KBM-7 (cell line): ENCODE results near the gene PER3.
"Not testable (repeated sequence)": the region's sequence is repeated elsewhere in the genome, so short reads cannot be mapped to it uniquely, and the experiment has no call there.

ENCODE experiments used
- DNase-seq: peaks from one replicate; pipeline ENCODE4 v3.0.0-alpha.2; 2015
- in situ Hi-C: fragments of 300-500 bp; cut with MboI; formaldehyde crosslinking; loops from 2 replicates; pipeline ENCODE4 v1.14.3; 2020; ENCODE audit warnings: low sequenced_read_pairs, low pct_unique_long_range_greater_than_20kb, mixed read lengths

The PER3 gene

DNA sequence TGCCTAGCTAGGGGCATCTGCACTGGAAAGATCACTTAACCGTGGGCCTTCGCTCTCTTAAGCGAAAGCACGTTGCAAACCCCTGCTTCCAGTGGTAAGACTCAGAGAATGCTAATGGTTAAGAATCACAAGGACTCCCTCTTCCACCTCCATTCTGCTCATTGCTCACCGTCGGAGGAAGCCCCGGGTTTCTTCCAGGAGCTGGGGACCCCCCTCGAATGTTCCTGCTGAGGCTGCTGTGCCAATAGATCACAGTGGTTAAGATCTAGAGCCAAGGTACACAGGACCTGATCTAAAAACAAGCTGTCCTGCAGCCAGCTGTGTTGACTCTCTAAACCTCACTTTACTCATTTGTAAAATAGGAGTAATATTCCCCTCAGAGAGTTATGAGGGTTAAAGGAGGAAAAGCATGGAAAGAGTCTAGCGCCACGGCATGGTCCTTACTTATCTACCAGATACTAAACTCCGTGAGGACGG lies 12.2 kb upstream of the PER3 start:
- DNase-seq: no peak
- in situ Hi-C loops: no loop called here

GRCh38 chr1:7777591-7777990 lies 6.5 kb upstream of the PER3 start:
- in situ Hi-C loops: no loop called here
- no peak for DNase-seq

GRCh38 chr1:7778133-7778628 lies 5.9 kb upstream of the PER3 start:
- DNase-seq: no peak
- in situ Hi-C loops: no loop called here

DNA sequence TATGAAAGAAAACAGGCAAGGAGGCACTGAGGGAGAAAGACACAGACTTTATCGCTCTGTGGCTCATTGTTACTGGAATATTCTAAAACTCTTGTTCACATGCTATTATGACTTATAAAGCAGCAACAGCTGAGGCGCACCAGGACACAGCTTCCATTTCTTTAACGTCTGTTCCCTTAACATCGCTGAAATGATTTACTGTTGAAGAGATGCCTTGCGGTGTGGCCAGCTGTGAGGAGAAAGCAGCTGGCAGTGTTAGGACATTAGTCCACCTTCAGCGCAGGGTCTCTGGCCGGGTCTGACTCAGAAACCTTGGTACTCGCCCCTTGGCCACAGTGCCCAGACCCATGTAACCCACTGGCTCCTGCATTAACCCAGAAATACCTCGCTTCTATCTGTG lies 3.1 kb upstream of the PER3 start:
- no peak for DNase-seq
- in situ Hi-C loops: no loop called here

- DNase-seq: peak; percentile 30
- in situ Hi-C loops: no loop called here
Measured at GRCh38 chr1:7781501-7781900, 2.6 kb upstream of the PER3 start.

DNA sequence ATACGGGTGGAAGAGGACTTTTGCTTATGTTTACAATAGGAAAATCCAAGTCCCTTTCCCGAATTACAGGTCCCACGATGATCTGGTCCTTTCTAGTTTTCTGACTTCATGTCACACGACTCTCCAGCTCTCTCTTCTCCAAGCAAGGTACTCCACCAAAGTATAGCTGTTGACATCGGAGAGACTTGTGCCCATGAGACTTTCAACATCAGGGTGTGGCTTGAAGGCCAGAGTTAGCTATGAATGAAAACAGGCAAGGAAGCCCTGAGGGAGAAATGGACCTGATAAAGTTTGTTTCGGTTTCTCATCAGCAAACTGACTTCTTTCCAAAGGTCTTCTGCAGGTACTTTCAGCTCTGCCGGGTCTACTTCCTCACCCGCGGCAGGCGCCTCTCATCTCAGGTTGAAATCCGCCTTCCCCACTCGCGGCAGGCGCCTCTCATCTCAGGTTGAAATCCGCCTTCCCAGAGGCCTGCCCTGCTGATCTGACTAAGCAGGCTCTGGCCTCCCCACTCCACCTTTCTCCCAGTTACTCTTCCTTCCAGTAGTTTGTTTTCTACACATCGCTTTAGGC lies 2.1 kb upstream of the PER3 start:
- in situ Hi-C loops: no loop called here
- DNase-seq: no peak

DNA sequence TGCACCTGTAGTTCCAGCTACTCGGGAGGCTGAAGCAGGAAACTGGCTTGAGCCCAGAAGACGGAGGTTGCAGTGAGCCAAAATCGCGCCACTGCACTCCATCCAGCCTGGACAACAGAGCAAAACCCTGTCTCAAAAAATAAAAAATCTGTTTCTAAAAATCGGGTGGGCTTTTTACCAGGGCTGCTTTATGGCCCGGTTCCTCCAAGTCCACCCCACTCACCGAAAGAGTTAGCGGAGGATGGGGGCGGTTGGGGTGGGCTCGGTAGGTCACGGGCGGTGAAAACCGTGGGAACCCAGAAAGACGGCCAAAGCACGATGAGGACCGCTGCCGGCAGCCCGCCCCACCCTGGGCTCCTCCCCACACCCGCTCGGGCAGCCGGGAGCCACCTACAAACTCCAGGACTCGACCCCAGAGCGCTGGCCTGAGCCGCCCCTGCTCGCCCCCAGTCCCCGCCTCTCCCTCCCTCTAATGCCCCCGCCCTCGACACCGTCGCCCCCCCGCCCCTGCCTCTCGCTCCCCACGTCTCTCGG lies 846 bp upstream of the PER3 start:
- in situ Hi-C loops: no loop called here
- peak; percentile 11 for DNase-seq

DNA sequence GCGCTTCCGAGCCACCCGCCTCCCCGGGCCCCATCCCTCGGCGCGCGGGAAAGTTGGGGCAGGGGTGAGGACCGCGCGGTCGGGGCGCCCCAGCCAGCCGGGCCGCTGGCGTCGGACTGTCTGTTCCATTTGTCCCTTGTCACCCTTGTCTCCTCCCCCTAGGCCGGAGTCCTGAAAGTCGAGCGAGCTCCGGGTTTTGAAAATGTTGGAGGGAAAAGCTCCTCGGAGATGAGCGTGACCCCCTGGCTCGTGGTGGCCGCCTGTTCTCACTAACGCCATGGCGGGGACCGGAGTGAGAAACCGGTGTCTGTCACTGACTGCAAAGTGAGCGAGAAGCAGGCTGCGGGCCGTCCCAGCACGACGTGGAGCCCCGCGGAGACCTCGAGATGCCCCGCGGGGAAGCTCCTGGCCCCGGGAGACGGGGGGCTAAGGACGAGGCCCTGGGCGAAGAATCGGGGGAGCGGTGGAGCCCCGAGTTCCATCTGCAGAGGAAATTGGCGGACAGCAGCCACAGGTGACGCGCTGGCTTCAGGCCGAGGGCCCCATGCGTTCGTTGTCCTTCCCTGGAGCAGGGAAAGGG lies 491 bp downstream of the PER3 start:
- in situ Hi-C loops: no loop called here
- DNase-seq: no peak

DNA sequence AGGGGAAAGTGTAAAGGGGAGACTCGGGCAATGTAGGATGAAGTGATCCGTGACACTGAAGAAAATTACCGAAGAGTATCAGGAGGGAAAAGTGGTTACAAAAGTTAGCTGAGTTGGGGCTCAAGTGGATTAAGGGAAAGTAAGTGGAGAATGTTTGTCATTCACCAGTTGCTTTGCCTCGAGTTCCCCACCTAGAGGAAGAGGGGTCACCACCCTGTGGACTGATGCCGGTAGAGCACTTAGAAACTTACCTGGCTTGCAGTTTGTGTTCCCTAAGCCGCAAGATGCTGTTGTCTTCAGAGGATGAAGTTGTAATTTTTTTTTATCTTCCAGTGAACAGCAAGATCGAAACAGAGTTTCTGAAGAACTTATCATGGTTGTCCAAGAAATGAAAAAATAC lies 1.0 kb downstream of the PER3 start:
- in situ Hi-C loops: no loop called here
- no peak for DNase-seq

GRCh38 chr1:7786795-7787194 lies 2.7 kb downstream of the PER3 start:
- peak; percentile 44 for DNase-seq
- in situ Hi-C loops: no loop called here

- in situ Hi-C loops: no loop called here
- DNase-seq: no peak
Measured at GRCh38 chr1:7789828-7790227, 5.7 kb downstream of the PER3 start.

DNA sequence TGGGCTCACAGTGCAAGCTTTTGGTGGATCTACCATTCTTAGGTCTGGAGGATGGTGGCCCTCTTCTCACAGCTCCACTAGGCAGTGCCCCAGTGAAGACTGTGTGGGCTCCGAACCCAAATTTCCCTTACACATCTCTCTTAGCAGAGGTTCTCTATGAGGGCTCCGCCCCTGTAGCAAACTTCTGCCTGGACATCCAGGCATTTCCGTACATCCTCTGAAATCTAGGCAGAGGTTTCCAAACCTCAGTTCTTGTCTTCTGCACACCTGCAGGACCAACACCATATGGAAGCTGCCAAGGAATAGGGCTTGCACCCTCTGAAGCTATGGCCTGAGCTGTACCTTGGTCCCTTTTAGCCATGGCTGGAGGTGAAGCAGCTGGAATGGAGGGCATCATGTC lies 6.9 kb downstream of the PER3 start:
- in situ Hi-C loops, DNase-seq: not testable (repeated sequence)

DNA sequence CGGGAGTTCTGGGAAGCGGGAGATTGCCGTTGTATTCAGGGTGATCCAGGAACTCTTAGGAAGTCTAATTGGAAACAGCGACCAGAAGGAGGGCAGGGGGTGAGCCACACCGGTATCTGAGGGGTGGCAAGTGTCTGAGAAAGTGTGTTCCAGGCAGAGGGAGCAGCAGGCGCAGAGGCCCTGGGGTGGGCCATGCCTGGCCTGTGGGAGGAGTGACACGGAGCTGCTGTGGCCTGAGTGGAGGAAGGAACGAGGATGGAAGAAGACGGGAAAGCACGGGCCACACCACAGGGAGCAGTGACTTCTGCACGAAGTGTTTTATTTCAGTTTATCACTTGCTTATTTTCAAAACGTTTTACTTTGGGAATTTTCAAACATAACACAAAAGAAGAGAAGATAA lies 11.3 kb downstream of the PER3 start:
- no peak for DNase-seq
- in situ Hi-C loops: no loop called here

DNA sequence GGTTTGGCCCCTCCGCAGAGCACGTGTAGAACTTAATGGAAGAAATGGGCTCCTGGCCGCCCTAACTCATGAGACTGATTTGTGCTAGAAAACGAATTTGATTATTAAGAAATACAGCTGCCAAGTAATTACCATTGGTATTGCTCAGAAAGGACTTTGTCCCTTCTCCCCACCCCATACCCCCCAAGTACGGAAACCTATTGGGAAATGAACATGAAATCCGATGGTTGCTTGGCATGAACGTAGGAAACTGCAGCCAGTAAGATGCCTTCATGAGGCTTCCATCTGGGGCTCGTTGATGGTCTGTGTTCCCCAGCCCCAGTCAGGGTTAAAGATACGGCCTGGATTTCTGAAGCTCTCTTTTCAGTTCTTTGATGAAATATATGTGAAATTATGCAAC lies 21.4 kb downstream of the PER3 start:
- in situ Hi-C loops: no loop called here
- DNase-seq: no peak

DNA sequence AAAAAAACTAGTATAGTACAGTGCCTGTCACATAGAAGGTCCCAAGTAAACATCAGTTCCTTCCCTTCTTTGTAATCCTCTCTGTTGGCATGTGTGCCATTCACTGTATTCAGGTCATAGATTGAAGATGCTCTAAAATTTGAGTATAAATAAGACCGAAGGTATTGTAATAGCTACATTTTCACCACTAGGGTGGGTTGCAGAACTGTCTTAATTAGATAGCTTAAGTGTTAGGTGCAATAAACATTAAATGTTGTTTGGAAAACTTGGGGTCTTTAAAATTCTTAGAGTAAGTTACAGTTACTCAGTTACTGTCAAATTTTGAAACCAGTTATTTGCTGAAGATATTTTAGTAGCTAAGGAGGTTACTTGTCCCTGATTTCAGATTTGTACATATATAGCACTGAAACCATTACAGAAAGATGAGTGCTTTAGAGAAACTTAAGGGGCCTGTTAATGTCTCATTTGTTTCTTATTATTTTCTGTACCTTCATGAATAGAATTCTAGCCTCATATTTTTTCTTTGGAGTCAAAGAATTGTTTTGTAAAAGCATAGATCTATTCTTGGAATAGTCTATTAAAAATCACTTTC lies 24.3 kb downstream of the PER3 start:
- in situ Hi-C loops: no loop called here
- DNase-seq: peak; percentile 44

- in situ Hi-C loops: no loop called here
- DNase-seq: no peak
Measured at GRCh38 chr1:7809742-7810141, 25.7 kb downstream of the PER3 start.

DNA sequence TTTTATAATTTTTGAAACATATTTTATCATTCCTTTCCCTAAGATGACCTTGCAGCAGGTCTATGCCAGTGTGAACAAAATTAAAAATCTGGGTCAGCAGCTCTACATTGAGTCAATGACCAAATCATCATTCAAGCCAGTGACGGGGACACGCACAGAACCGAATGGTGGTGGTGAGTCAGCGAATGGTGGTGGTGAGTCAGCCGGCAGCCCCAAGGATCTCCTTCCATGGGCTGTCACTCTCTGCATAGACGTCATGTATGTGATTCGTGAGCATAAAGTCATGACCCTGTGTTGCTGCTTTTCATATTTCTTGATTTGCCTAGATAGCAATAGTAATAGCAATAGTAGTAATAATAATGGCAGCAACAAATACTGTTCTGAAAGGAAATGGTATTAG lies 26.3 kb downstream of the PER3 start:
- in situ Hi-C loops: no loop called here
- no peak for DNase-seq

DNA sequence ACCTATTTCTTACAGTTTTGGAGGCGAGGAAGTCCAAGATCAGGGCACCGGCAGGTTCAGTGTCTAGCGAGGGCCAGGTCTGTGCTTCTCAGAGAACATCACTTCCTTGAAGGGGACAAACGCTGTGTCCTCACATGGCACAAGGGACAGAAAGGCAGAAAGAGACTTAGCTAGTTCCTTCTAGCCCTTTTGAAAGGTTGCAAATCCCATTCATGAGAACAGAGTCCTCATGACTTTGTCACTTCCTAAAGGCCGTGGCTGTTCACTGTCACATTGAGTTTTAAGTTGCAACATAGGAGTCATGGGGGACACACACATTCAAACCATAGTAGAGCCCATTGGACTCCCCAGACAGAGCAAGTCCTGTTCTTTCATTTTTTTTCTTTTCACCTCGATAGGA lies 27.4 kb downstream of the PER3 start:
- in situ Hi-C loops: no loop called here
- DNase-seq: no peak

DNA sequence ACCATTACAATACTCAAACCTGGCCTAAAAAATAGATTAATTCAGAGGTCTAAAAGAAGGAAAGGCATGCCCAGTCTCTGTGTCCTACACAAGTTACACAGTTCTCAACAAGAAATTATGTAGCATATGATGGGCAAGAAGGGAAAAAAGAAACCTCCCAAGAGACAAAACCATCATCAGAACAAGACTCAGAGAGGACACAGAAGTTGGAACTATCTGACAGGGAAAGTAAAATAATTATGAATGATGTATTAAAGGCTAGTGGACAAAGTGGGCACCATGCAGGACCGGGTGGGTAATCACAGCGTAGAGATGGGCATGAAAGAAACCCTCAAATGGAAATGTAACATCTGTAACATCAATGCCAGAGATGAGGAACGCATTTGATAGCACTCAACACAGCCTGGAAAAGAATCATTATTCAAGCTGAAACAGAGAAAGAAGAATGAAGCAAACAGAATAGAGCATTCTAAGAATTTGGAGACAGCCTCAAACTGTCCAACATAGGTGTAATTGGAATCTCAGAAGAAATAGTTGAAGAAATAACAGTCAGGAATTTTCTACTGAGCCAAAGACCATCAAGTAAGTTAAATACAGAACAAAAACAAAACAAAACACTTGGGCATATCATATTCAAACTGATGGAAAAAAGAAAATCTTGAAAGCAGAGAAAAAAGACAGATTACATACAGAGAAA lies 29.7 kb downstream of the PER3 start:
- in situ Hi-C loops: no loop called here
- no peak for DNase-seq

DNA sequence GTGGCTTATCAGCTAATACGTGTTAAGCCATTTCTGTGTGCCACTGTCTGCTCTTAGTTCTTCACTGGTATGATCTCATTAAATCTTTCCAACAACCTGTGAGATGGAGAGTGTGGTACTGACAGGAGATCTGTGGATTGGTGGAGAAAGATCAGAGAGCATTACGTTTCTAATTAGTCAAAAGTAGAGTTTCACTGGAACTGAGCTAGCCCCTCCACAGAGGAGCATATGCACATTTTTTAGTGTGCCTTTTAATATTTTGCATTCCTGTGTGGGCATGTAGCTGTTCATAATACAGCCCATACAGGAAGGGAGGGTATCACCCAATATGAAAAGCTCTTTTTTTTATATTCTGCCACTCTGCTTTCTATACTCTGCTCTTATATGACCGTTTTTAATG lies 37.2 kb downstream of the PER3 start:
- DNase-seq: no peak
- in situ Hi-C loops: no loop called here
